Sigmoid colon (tissue), 7 donors: ENCODE data around the gene LSM6. TPM values are rescaled to one million over a fixed set of nuclear protein-coding genes. Genes with fewer than 3 reads are reported as not detected.

Experiments used
- DNase-seq: peaks from one replicate; pipeline ENCODE4 v3.0.0-alpha.2; 2019
- H3K27ac ChIP-seq, 4 donors: fragments of 200-600 bp; sonication (generic); one replicate each; pipeline ENCODE4 v1.5.1; 2016 to 2019; ENCODE audit warnings: mild to moderate bottlenecking in 1 of 4
- H3K27me3 ChIP-seq, 3 donors: fragments of 200-600 bp; sonication (generic); one replicate each; pipeline ENCODE4 v1.5.1; 2019; ENCODE audit warnings: mild to moderate bottlenecking in 1 of 3
- H3K36me3 ChIP-seq, 4 donors: fragments of 200-600 bp; sonication (generic); one replicate each; pipeline ENCODE4 v1.5.1; 2016 to 2019
- H3K4me1 ChIP-seq, 4 donors: fragments of 200-600 bp; sonication (generic); one replicate each; pipeline ENCODE4 v1.5.1; 2017 to 2019
- H3K4me3 ChIP-seq, 4 donors: fragments of 200-600 bp; sonication (generic); one replicate each; pipeline ENCODE4 v1.5.1; 2017 to 2019; ENCODE audit warnings: mild to moderate bottlenecking in 2 of 4, moderate library complexity in 1 of 4
- H3K9me3 ChIP-seq, 4 donors: fragments of 200-600 bp in 3 of 4; sonication (generic) in 3 of 4; one replicate each; pipeline versions ENCODE4 v1.5.1 to v1.6.1; 2013 to 2019
- CTCF ChIP-seq, 4 experiments: fragments of 450-650 bp in 3 of 4; fragments of 200-600 bp in 1 of 4; IDR thresholded peaks; one replicate each; pipeline ENCODE4 v1.5.1; 2016 to 2019; ENCODE audit warnings: antibody characterized with exemption in 4 of 4, mild to moderate bottlenecking in 3 of 4, moderate library complexity in 2 of 4
- EP300 ChIP-seq, 4 donors: sonication (generic); formaldehyde crosslinking; IDR thresholded peaks; one replicate each; pipeline ENCODE4 v1.6.1; 2017; ENCODE audit warnings: antibody characterized with exemption in 4 of 4
- POLR2A ChIP-seq, 2 donors: fragments of 450-650 bp; IDR thresholded peaks; one replicate each; pipeline ENCODE4 v1.6.1; 2016; ENCODE audit warnings: antibody characterized with exemption in 2 of 2, mild to moderate bottlenecking in 2 of 2, moderate library complexity in 2 of 2
- POLR2AphosphoS5 ChIP-seq, 4 donors: sonication (generic); formaldehyde crosslinking; IDR thresholded peaks; one replicate each; pipeline ENCODE4 v1.6.1; 2017; ENCODE audit warnings: antibody characterized with exemption in 4 of 4
- WGBS, 2 donors: extraction: QIAGEN DNeasy Blood & Tissue Kit; methylation state at CpG; one replicate each; pipeline ENCODE4 v1.1.7; 2013; 5-methylcytosine and 5-hydroxymethylcytosine counted together
- intact Hi-C: fragments of 100-400 bp; cut with DNase I; formaldehyde crosslinking; loops from one replicate; pipeline ENCODE4 v1.15.1; 2023
- polyA plus RNA-seq, 3 donors: library from polyadenylated mRNA; stranded (reverse); fragments of 200-250 nt; gene quantifications; one replicate each; pipeline ENCODE4 v1.2.3, GENCODE V29; 2013
- total RNA-seq, 4 donors: library from RNA; depleted of rRNA; stranded (reverse); fragments of >200 nt; gene quantifications; one replicate each; pipeline ENCODE4 v1.1.0, GENCODE V29; 2016
- donor health status: healthy with polysubstance abuse.
- donor health status: Bipolar disorder and iron deficiency.
- donor health status: healthy.

Gene LSM6
- total and polyA plus RNA-seq, 7 donors, result 16.9 to 78.9 (median 51.5) TPM

- 89 to 90% methylated on average over 1 of the region's 1 CpG for WGBS, 2 donors
- no peak for DNase-seq
- Histone ChIP-seq H3K36me3 (no peaks in the 10 kb centered on the region), H3K9me3 (peaks cover 0 to 2% (median 0%) of the 10 kb centered on the region in 4 donors), H3K4me1 (no peaks in the 10 kb centered on the region), H3K27me3 (no peaks in the 10 kb centered on the region), H3K27ac (no peak overlapping the region), H3K4me3 (no peak overlapping the region)
- TF ChIP-seq POLR2A (IDR thresholded peaks at IDR 0.05) (no peak), POLR2AphosphoS5 (IDR thresholded peaks at IDR 0.05) (no peak), CTCF (IDR thresholded peaks at IDR 0.05) (no peak), EP300 (IDR thresholded peaks at IDR 0.05) (no peak)
- intact Hi-C loops, result no loop called here
Observed at GRCh38 chr4:146165221-146165620, 10.3 kb upstream of the LSM6 start.

DNA sequence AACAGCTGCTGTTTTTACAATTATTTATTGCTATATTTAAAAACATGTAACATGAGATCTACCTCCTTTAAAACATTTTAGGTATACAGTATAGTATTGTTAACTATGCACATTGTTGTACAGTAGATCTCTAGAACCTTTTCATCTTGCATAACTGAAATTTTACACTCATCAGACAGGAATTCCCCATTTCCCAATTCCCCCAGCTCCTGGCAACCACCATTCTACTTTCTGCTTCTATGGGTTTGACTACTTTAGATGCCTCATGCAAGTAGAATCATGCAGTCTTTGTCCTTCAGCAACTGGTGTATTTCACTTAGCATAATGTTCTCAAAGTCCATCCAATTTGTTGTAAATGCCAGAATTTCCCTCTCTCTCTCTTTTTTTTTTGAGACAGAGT is 9.7 kb upstream of the LSM6 start:
- TF ChIP-seq POLR2A (IDR thresholded peaks at IDR 0.05) (no peak), CTCF (IDR thresholded peaks at IDR 0.05) (no peak), POLR2AphosphoS5 (IDR thresholded peaks at IDR 0.05) (no peak), EP300 (IDR thresholded peaks at IDR 0.05) (no peak)
- no peak for DNase-seq
- intact Hi-C loops, result no loop called here
- no peaks in the 10 kb centered on the region for H3K36me3 ChIP-seq
- no peaks in the 10 kb centered on the region for H3K4me1 ChIP-seq
- peaks cover 0 to 2% (median 0%) of the 10 kb centered on the region in 4 donors for H3K9me3 ChIP-seq
- H3K27ac ChIP-seq, result no peak overlapping the region
- no peaks in the 10 kb centered on the region for H3K27me3 ChIP-seq
- no peak overlapping the region for H3K4me3 ChIP-seq

DNA sequence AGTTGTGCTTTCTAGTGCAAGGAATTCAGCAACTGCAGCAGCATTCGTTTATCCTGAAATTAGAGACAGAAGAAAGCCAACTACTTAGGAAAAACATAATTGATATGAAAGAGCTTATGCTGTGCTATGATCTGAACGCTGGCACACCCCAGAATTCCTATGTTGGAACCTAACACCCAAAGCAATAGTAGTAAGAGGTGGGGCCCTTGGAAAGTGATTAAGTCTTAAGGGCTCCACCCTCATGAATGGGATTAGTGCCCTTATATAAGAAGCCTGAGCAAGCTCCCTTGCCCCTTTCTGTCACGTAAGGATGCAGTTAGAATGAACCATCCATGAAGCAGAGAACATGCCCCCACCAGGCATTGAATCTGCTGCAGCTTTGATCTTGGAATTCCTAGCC is 5.4 kb upstream of the LSM6 start:
- no peak for DNase-seq
- intact Hi-C loops, result loop anchor here (10.0 kb wide), 2 partner anchors 305 to 1075 kb away; partner anchors contain the start of genes ABCE1 and ANAPC10
- H3K9me3 ChIP-seq, result no peaks in the 10 kb centered on the region
- H3K27ac ChIP-seq, result no peak overlapping the region
- no peak overlapping the region for H3K4me3 ChIP-seq
- H3K36me3 ChIP-seq, result no peaks in the 10 kb centered on the region
- no peak for TF ChIP-seq CTCF (IDR thresholded peaks at IDR 0.05)
- no peak for TF ChIP-seq EP300 (IDR thresholded peaks at IDR 0.05)
- TF ChIP-seq POLR2A (IDR thresholded peaks at IDR 0.05), result no peak
- TF ChIP-seq POLR2AphosphoS5 (IDR thresholded peaks at IDR 0.05), result no peak
- H3K27me3 ChIP-seq, result no peaks in the 10 kb centered on the region
- 89% methylated on average over 3 of the region's 3 CpGs for WGBS, 2 donors
- peaks cover 0 to 2% (median 0%) of the 10 kb centered on the region in 4 donors for H3K4me1 ChIP-seq

GRCh38 chr4:146176891-146177290 is 1.4 kb downstream of the LSM6 start:
- Histone ChIP-seq H3K4me3 (peak overlapping the region in 2 of 4 donors; percentile 87 to 89), H3K27ac (no peak overlapping the region), H3K9me3 (no peaks in the 10 kb centered on the region), H3K27me3 (no peaks in the 10 kb centered on the region), H3K36me3 (no peaks in the 10 kb centered on the region), H3K4me1 (peaks cover 0 to 42% (median 34%) of the 10 kb centered on the region in 4 donors)
- intact Hi-C loops, result loop anchor here (2.0 to 10.0 kb wide), 5 partner anchors 240 to 1082 kb away; partner anchors contain the start of genes ABCE1, ANAPC10, MMAA and ZNF827
- no peak for DNase-seq
- TF ChIP-seq POLR2AphosphoS5 (IDR thresholded peaks at IDR 0.05) (no peak), POLR2A (IDR thresholded peaks at IDR 0.05) (no peak), CTCF (IDR thresholded peaks at IDR 0.05) (no peak), EP300 (IDR thresholded peaks at IDR 0.05) (no peak)
- 57 to 72% methylated on average over 2 of the region's 2 CpGs for WGBS, 2 donors

DNA sequence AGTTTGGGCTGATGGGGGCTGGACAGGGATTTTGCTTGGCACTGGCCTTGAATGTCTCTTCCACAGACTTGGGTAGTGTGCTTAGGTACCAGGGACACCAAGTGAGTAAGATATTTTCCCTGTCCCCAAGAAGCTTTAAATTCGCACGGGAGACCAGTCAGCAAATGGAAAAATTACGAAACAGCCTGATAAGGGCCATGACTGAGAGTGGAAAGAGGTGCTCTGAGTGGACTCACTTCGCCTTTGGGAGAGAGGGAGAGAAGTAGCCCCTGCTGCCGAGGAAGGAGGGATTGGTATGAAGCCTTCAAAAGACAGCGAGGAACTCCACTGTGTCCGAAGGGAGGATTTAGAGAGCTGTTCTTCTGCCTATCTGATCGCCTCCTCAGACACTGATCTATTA is 2.6 kb downstream of the LSM6 start:
- no peak for TF ChIP-seq EP300 (IDR thresholded peaks at IDR 0.05)
- TF ChIP-seq CTCF (IDR thresholded peaks at IDR 0.05), result no peak
- no peak for TF ChIP-seq POLR2A (IDR thresholded peaks at IDR 0.05)
- no peak for TF ChIP-seq POLR2AphosphoS5 (IDR thresholded peaks at IDR 0.05)
- H3K4me1 ChIP-seq, result peaks cover 0 to 42% (median 34%) of the 10 kb centered on the region in 4 donors
- H3K36me3 ChIP-seq, result peaks cover 0 to 1% (median 0%) of the 10 kb centered on the region in 4 donors
- DNase-seq, result no peak
- H3K9me3 ChIP-seq, result no peaks in the 10 kb centered on the region
- no peak overlapping the region for H3K27ac ChIP-seq
- 83 to 94% methylated on average over 8 of the region's 8 CpGs for WGBS, 2 donors
- H3K4me3 ChIP-seq, result no peak overlapping the region
- intact Hi-C loops, result loop anchor here (5.0 to 10.0 kb wide), 4 partner anchors 241 to 1083 kb away; partner anchors contain the start of genes ABCE1, ANAPC10 and ZNF827
- H3K27me3 ChIP-seq, result no peaks in the 10 kb centered on the region
